ENCODE data around the gene PQBP1.

The PQBP1 gene

GRCh38 chrX:48927736-48928382 lies 30.1 kb downstream of the PQBP1 start:
- no peaks in the 10 kb centered on the region for H3K9me3 Mint-ChIP-seq
- DNase-seq (ENCODE audit: low spot score in 2 of 2) (no peak), ATAC-seq (no peak)
- no peak overlapping the region for H3K27ac Mint-ChIP-seq
- peaks cover 13% of the 10 kb centered on the region for H3K4me1 Mint-ChIP-seq
- H3K36me3 Mint-ChIP-seq: peaks cover 100% of the 10 kb centered on the region
- no peak overlapping the region for H3K4me3 Mint-ChIP-seq

GRCh38 chrX:48933757-48934156 lies 36.0 kb downstream of the PQBP1 start:
- ATAC-seq (peak; percentile 6), DNase-seq (ENCODE audit: low spot score in 2 of 2) (no peak)
- H3K36me3 Mint-ChIP-seq: peaks cover 100% of the 10 kb centered on the region
- H3K4me1 Mint-ChIP-seq: peaks cover 51% of the 10 kb centered on the region
- H3K4me3 Mint-ChIP-seq: peak overlapping the region; percentile 76
- H3K27ac Mint-ChIP-seq: peak overlapping the region; percentile 95
- no peaks in the 10 kb centered on the region for H3K9me3 Mint-ChIP-seq

GRCh38 chrX:48934581-48935300 lies 37.0 kb downstream of the PQBP1 start:
- Mint-ChIP-seq H3K4me1 (peaks cover 60% of the 10 kb centered on the region), H3K9me3 (no peaks in the 10 kb centered on the region), H3K27ac (peak overlapping the region; percentile 95), H3K4me3 (peak overlapping the region; percentile 76), H3K36me3 (peaks cover 100% of the 10 kb centered on the region)
- DNase-seq (ENCODE audit: low spot score in 2 of 2) (no peak), ATAC-seq (no peak)

DNA sequence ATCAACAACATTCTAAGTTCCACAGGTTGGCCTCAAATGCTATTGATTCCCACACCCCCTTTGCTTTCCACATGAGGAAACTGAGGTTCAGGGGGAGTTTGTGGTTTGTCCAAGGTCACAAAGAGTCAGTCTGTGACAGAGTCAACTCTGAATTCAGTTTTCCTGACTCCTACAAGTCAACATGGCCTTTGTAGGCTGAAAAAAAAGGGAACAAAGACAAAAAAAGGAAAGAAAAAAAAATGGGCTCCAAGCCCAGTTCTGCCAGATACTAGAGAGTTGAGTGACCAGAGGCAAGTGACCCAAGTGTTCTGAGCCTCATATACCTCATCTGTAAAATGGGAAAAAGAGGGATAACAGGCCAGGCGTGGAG lies 37.6 kb downstream of the PQBP1 start:
- Mint-ChIP-seq H3K36me3 (peaks cover 100% of the 10 kb centered on the region), H3K4me3 (peak overlapping the region; percentile 76), H3K9me3 (no peaks in the 10 kb centered on the region), H3K4me1 (peaks cover 66% of the 10 kb centered on the region), H3K27ac (peak overlapping the region; percentile 95)
- no peak for ATAC-seq
- DNase-seq (ENCODE audit: low spot score in 2 of 2): no peak

DNA sequence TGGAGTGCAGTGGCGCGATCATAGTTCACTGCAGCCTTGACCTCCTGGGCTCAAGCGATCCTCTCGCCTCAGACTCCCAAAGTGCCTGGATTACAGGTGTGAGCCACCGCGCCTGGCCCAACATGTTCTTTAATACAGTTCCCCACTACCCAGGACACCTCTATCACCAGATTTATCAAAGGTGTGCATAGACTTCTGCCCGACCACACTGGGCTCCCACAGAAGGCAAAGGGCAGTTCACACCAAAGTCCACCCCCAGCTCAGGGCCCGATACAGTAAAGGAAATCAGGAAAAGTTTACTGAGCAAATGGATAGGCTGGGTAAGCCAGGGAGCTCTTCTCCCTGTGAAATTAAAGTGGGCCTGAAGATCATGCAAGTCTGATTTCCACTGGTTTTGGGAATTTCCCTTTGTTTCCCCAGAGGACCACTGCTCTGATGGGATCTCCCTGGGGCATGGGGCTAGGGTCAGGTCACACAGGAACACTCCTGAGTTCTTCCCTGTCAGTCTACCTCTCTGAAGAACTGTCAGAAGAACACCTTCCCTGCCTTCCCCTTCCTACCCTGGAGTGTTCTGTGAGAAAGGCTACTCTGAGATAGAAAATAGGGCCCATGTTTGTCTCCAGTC lies 38.8 kb downstream of the PQBP1 start:
- peaks cover 100% of the 10 kb centered on the region for H3K36me3 Mint-ChIP-seq
- H3K9me3 Mint-ChIP-seq: no peaks in the 10 kb centered on the region
- H3K27ac Mint-ChIP-seq: peak overlapping the region; percentile 97
- no peak for DNase-seq (ENCODE audit: low spot score in 2 of 2)
- no peak for ATAC-seq
- peak overlapping the region; percentile 76 for H3K4me3 Mint-ChIP-seq
- H3K4me1 Mint-ChIP-seq: peaks cover 75% of the 10 kb centered on the region

DNA sequence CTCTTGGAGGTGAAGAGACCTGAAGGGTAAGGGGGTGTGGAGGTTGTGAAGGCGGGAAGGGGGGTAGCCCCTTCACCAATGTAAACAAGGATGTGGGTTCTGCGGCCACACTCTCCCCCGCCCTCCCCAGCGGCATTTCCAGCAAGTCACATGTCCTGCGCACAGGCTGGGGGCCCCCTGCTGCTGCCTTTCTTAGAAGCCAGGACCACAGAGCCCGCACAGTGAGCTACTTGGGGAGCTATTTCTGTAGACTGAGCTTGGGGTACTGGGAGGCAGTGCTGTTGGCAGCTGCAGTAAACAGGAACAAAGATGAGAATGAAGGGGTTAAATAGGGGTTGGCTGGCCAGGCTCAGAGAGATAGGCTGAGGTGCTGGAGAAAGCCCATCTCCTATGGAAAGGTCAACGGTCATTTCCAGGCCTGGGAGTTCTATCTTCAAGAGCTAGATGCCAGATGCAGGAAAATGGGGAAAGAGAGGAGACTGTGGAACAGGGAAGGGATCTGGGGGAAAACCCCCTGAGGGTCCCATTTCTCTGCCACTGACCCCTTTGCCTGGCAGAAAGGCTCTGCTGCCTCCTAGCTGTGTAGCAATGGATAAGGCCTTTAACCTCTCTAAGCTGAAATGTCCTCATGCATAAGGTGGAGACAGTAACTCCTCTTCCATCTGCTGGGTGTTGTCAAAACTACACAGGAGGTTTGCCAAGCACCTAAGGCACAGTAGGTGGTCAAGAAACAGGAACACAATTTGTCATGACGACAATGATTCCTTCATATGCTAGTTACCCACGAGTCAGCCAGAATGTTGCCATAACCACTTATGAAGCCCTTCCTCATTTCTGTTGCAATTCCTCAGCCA lies 39.6 kb downstream of the PQBP1 start:
- DNase-seq (ENCODE audit: low spot score in 2 of 2): peak; percentile 75 to 94
- peak; percentile 83 for ATAC-seq
- peaks cover 100% of the 10 kb centered on the region for H3K36me3 Mint-ChIP-seq

GRCh38 chrX:48938721-48939425 lies 41.1 kb downstream of the PQBP1 start:
- peaks cover 94% of the 10 kb centered on the region for H3K4me1 Mint-ChIP-seq
- no peaks in the 10 kb centered on the region for H3K9me3 Mint-ChIP-seq
- ATAC-seq (peak; percentile 56), DNase-seq (ENCODE audit: low spot score in 2 of 2) (peak in 1 of 2 donors; percentile 81)
- H3K4me3 Mint-ChIP-seq: peak overlapping the region; percentile 76
- peak overlapping the region; percentile 97 for H3K27ac Mint-ChIP-seq
- peaks cover 100% of the 10 kb centered on the region for H3K36me3 Mint-ChIP-seq

More for the DNA sequence above, 39.6 kb downstream of the PQBP1 start:
- peak overlapping the region; percentile 76 for H3K4me3 Mint-ChIP-seq
- H3K4me1 Mint-ChIP-seq: peaks cover 82% of the 10 kb centered on the region
- H3K27ac Mint-ChIP-seq: peak overlapping the region; percentile 97
- H3K9me3 Mint-ChIP-seq: no peaks in the 10 kb centered on the region

DNA sequence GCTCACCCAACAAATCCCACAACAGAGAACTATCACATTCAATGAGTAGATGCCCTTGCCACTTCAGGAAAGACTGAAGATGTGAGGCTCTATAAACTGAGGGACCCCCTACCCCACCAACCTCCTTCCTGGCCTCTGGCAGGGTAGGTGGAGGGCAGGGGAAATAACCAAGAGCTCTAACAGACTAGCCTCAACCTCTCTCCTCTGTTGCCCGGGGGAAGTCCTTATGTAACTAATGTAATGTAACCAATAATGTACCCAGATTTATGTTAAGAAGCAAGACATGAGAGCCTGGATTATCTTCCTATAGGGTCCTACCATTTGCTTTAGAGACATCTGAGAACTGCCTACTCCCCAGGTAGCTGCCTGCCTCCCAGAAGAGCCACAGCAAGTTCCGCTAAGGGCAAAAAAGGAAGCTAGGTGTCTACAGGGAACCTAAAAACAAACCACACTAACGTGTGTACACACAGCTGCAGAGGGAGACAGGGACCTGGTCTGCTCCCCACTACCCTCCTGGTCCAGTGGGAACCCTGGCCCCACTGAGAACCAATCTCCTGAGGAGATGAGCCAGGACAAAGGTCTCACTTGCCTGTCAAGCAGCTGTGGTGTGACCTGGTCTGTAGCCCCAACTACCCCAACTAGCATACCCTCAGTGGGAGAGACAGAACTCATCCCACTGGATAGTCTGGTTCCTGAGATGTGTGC lies 41.9 kb downstream of the PQBP1 start:
- no peak for ATAC-seq
- DNase-seq (ENCODE audit: low spot score in 2 of 2): no peak
- H3K4me1 Mint-ChIP-seq: peaks cover 94% of the 10 kb centered on the region
- H3K27ac Mint-ChIP-seq: peak overlapping the region; percentile 97
- H3K36me3 Mint-ChIP-seq: peaks cover 94% of the 10 kb centered on the region
- H3K9me3 Mint-ChIP-seq: no peaks in the 10 kb centered on the region
- H3K4me3 Mint-ChIP-seq: peak overlapping the region; percentile 76

GRCh38 chrX:48940404-48940955 lies 42.8 kb downstream of the PQBP1 start:
- Mint-ChIP-seq H3K9me3 (no peaks in the 10 kb centered on the region), H3K4me3 (peak overlapping the region; percentile 76), H3K27ac (peak overlapping the region; percentile 97), H3K4me1 (peaks cover 86% of the 10 kb centered on the region), H3K36me3 (peaks cover 86% of the 10 kb centered on the region)
- DNase-seq (ENCODE audit: low spot score in 2 of 2) (peak in 1 of 2 donors; percentile 68), ATAC-seq (peak; percentile 35)

DNA sequence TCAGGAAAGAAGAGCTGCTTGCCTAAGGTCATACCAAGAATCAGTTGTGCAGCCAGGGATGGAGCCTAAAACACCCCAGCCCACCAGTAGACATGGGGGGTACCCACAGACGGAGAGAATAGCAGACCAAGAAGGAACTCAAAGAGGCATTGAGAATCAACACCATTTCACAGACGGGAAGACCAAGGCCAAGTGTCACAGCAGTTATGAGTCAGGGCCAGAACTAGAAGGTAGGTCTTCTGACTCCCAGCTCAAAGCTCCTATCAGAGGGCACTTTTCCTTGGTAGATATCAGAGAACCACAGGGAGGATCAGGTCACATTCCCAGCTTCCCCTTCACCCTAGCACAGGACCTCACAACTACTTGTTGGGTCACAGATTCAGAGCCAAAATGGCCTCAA lies 45.2 kb downstream of the PQBP1 start:
- peak overlapping the region; percentile 96 for H3K27ac Mint-ChIP-seq
- peaks cover 74% of the 10 kb centered on the region for H3K4me1 Mint-ChIP-seq
- DNase-seq (ENCODE audit: low spot score in 2 of 2) (no peak), ATAC-seq (no peak)
- H3K9me3 Mint-ChIP-seq: no peaks in the 10 kb centered on the region
- H3K4me3 Mint-ChIP-seq: peak overlapping the region; percentile 76
- H3K36me3 Mint-ChIP-seq: peaks cover 73% of the 10 kb centered on the region

- DNase-seq (ENCODE audit: low spot score in 2 of 2) (peak in 1 of 2 donors; percentile 61), ATAC-seq (no peak)
- Mint-ChIP-seq H3K27ac (no peak overlapping the region), H3K4me3 (peak overlapping the region; percentile 43), H3K4me1 (peaks cover 46% of the 10 kb centered on the region), H3K9me3 (no peaks in the 10 kb centered on the region), H3K36me3 (peaks cover 59% of the 10 kb centered on the region)
Measured at GRCh38 chrX:48945517-48946348, 48.0 kb downstream of the PQBP1 start.

DNA sequence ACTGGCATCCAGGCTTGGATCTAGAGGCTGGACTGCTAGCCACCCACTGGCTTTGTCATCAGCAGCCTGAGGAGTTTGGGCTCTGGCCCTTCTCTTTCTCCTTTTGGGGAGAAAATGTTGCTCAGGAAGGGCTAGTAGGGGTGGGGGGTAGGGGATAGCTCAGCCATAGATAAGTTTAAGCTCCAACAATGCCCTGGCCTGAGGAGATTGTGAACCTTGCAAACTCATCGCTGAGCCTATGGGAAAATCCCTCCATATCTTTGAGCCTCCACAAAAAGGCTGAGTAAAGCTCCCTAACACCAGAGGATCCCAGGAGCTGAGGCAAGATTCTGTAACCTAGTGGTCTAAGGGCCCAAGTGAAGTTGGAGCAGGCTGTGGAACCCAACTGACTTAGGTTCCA lies 50.9 kb downstream of the PQBP1 start:
- DNase-seq (ENCODE audit: low spot score in 2 of 2) (no peak), ATAC-seq (no peak)
- Mint-ChIP-seq H3K4me3 (no peak overlapping the region), H3K36me3 (peaks cover 46% of the 10 kb centered on the region), H3K27ac (no peak overlapping the region), H3K9me3 (no peaks in the 10 kb centered on the region), H3K4me1 (peaks cover 36% of the 10 kb centered on the region)

Data from stimulated activated effector memory CD8-positive, alpha-beta T cell treated with anti-CD3 and anti-CD28 coated beads, Interleukin-12 subunit alpha, Interleukin-12 subunit beta, amount 100 ng/mL, for 72 hours (primary cell).